Measurements from ENCODE around the gene RANBP2.
"Not testable (repeated sequence)": the region's sequence is repeated elsewhere in the genome, so short reads cannot be mapped to it uniquely, and the experiment has no call there.

Gene RANBP2

DNA sequence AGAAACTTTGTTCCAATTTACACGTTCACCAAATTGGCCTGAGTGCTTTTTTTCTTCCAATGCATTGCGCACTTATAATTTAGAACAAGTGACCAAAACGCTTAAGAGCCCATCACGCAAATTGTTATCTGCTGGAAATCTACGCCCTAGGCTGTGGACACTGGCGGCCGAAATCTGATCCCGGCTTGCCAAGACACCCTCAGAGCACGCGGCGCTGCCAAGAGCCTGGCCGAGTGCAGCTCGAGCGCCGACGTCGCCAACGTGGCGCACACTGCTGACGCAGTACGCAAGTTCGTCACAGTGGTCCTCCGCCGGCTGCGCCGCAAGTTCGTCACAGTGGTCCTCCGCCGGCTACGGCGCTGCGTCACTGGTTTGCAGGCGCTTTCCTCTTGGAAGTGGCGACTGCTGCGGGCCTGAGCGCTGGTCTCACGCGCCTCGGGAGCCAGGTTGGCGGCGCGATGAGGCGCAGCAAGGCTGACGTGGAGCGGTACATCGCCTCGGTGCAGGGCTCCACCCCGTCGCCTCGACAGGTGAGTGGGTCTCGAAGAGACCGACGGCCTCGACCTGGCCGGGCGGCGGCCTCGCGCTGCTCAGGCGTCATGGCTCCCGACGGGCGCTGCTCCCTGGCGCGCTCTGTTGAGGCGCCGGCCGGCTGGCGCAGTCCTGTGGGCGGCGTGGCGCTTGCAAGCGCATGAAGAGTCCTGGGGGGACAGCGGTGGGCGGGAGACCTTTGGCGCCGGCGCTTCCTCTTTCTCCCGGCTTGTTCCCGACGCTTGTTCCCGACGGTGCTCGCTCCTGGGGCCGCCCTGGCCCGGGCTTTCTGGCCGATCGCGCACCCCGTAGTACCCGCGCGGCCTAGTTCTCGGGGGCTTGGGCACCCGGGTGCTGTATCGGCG is at the start of gene RANBP2:
Gene RANBP2 (plus strand): TSS at position 334 of the 896 bp plus-strand sequence. CDS start 125 bp downstream, at position 459.
- peak; percentile 91 for DNase-seq

DNA sequence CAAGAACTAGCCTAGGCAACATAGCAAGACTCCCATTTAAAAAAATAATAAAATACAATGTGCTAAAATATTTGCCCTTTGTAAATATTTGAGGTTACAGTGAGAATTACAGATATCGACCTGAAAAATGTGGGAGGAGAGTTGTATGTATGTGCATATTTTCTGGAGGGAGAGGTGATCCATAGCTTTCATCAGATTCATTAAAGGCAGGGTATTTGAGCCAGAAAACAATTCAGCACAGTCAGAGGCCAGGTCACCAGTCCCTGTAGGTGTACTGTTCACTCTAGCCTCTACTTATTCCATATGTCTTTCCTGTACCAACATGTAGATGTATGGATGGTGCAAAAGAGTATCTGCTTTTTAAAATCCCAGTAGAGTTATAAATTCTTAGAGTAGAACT is 49.0 kb upstream of the RANBP2 start:
- DNase-seq: not testable (repeated sequence)

GRCh38 chr2:108672200-108672805 is 47.0 kb upstream of the RANBP2 start:
- not testable (repeated sequence) for DNase-seq

- not testable (repeated sequence) for DNase-seq
Measured at GRCh38 chr2:108676522-108676921, 42.8 kb upstream of the RANBP2 start.

- not testable (repeated sequence) for DNase-seq
Measured at GRCh38 chr2:108677239-108677744, 42.0 kb upstream of the RANBP2 start.

GRCh38 chr2:108678198-108678651 is 41.1 kb upstream of the RANBP2 start:
- not testable (repeated sequence) for DNase-seq

GRCh38 chr2:108680805-108681204 is 38.5 kb upstream of the RANBP2 start:
- DNase-seq: not testable (repeated sequence)

GRCh38 chr2:108688818-108689756 is 30.2 kb upstream of the RANBP2 start:
- DNase-seq: not testable (repeated sequence)

- not testable (repeated sequence) for DNase-seq
Measured at GRCh38 chr2:108690001-108690400, 29.3 kb upstream of the RANBP2 start.

- no peak for DNase-seq
Measured at GRCh38 chr2:108691447-108691846, 27.8 kb upstream of the RANBP2 start.

- DNase-seq: no peak
Measured at GRCh38 chr2:108701208-108701607, 18.1 kb upstream of the RANBP2 start.

DNA sequence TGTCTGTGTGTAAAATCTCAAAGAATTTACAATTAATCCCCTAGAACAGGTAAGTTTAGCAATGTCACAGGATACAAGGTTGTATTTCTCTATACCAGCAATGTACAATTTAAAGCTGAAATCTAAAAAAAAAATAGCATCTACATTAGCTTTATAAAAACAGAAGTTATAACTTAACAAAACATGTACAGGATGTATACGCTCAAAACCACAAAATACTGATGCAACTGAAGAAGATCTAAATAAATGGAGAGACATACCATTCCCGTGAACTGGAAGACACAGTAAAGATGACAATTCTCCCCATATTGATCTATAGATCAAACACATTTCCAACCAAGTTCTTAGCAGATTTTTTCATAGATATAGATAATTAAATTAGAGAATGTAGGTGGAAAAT is 17.5 kb upstream of the RANBP2 start:
- no peak for DNase-seq

- no peak for DNase-seq
Measured at GRCh38 chr2:108704871-108705270, 14.4 kb upstream of the RANBP2 start.

DNA sequence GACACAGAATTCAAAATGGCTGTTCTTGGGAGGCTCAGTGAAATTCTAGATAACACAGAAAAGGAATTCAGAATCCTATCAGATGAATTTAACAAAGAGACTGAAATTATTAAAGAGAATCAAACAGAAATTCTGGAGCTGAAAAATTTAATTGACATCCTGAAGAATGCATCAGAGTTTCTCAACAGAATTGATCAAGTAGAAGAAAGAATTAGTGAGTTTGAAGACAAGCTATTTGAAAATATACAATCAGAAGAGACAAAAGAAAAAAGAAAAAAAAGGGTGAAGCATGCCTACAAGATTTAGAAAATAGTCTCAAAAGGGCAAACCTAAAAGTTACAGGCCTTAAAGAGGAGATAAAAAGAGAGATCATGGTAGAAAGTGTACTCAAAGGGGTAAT is 12.0 kb upstream of the RANBP2 start:
- no peak for DNase-seq

DNA sequence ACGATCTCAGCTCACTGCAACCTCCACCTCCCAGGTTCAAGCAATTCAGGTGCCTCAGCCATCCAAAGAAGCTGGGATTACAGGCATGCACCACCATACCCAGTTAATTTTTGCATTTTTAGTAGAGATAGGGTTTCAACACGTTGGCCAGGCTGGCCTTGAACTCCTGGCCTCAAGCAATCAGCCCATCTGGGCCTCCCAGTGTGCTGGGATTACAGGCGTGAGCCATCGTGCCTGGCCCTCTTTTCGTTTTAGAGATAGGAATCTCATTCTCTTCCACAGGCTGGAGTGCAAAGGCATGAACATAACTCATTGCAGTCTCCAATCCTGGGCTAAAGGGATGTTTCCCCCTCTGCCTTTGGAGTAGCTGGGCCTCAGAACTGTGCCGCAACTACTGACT is 2.3 kb upstream of the RANBP2 start:
- not testable (repeated sequence) for DNase-seq

DNA sequence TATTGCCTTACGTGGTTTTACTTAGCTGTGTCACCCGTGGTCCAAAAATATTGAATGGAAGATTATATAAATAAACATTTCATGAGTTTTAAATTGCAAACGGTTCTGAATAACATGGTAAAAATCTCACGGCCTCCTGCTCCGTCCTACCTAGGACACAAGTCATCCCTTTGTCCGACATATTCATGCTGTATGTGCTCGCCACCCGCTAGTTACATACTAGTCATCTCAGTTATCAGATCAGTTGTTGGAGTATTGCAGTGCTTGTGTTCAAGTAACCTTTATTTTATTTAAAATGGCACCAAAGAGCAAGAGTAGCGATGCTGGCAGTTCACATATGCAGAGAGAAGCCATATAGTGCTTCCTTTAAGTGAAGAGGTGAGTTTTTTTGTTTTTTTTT is 6.8 kb downstream of the RANBP2 start:
- not testable (repeated sequence) for DNase-seq

GRCh38 chr2:108734656-108735055 is 15.4 kb downstream of the RANBP2 start:
- not testable (repeated sequence) for DNase-seq

DNA sequence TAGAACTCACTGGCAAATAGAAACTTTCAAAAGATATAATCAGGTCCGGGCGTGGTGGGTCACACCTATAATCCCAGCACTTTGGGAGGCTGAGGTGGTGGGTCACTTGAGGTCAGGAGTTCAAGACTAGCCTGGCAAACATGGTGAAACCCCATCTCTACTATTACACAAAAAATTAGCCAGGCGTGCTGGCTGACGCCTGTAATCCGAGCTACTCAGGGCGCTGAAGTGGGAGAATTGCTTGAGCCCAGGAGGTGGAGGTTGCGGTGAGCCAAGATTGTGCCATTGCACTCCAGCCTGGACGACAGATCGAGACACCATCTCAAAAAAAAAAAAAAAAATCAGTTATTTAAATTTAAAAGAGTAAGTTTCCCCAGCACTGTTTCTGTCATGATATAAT is 38.7 kb downstream of the RANBP2 start:
- DNase-seq: not testable (repeated sequence)

DNA sequence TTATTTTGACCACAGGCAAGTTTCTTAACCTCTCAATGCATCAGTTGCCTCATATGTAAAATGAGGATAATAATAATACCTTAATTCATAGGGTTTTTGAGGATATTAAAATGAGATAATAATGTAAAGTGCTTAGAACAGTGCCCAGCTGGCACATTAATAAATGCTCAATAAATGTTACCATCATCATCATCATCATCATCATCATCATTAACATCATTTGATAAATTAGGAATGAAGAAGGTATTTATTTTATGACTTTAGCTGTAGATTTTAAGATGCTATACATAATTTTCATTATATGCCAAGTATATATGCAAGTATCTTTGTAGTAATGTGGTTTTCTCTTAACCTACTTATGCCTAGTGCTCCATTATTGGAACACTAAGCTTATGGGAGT is 43.3 kb downstream of the RANBP2 start:
- DNase-seq: not testable (repeated sequence)

GRCh38 chr2:108766671-108767070 is 47.4 kb downstream of the RANBP2 start:
- not testable (repeated sequence) for DNase-seq

GRCh38 chr2:108767859-108768258 is 48.6 kb downstream of the RANBP2 start:
- DNase-seq: not testable (repeated sequence)

DNA sequence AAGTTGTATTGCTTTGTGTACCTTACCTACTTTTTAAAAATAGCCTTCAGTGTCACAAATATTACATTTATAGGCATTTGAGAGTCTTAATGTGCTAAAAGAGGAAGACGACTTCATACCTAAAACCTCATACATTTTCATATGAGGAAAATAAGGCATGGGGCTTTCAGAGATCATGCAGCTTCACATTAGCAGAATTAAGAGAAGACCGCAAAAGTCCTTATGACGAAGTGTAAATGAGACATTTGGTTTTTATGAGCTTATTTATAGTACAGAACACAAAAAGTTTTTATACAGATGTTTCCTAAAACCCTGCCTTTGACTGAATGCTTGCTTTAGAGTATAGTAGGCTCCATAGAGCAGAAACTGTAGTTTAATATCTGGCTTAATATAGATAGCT is 57.2 kb downstream of the RANBP2 start:
- no peak for DNase-seq

DNA sequence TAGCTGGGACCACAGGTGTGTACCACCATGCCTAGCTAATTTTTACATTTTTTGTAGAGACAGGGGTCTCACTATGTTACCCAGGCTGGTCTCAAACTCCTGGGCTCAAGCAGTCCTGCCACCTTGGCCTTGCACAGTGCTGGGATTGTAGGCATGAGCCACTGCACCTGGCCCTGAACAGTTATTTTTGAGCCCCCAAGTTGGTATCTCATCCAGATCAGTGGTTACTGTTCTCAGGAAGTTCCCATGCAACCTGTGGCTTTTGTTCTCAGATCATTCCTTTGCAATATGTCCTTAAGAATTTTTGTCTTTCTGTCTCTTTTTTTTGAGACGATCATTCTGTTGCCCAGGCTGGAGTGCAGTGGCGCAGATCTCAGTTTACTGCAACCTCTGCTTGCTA is 59.6 kb downstream of the RANBP2 start:
- DNase-seq: no peak

All from NCI-H1694 (cell line).